ENCODE measurements around the gene PCSK5. TPM values are rescaled to one million over a fixed set of nuclear protein-coding genes. Genes with fewer than 3 reads are reported as not detected.

PCSK5 gene
- total and polyA plus RNA-seq, 2 donors (not counting 3 experiments of a cell fraction or from before 2014, with no cell fraction given) = 2.6 to 4.8 TPM

DNA sequence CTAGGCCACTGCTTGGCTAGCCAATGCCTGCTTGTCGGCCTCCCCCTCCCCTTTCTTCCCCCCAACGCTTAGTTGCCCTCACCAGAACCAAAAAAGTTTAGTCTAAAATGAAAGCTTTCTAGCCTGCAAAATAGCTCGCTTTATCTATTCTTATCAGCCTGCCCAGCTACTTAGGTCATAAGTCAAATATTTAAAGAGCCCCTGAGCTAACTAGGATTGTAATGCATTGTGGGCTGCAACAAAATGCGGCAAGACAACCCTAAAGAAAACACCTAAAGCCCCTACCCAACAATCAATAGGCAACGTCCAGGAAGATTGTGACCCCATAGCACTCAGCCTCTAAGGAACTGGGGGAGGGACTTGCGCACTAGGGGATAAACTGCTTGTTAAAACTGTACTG lies 38.6 kb upstream of the PCSK5 start:
- CTCF ChIA-PET = interaction anchor here (0.8 kb wide), 1 partner anchor 15 kb away, joined by 4 read pairs; no protein-coding TSS in a partner anchor
- no peak for TF ChIP-seq MYC (IDR thresholded peaks at IDR 0.05; ENCODE audit: low read depth, low read length)
- TF ChIP-seq EZH2 (IDR thresholded peaks at IDR 0.05; ENCODE audit: borderline replicate concordance, low read depth, low read length, severe bottlenecking) = no peak
- no peak for TF ChIP-seq MAX (IDR thresholded peaks at IDR 0.05; ENCODE audit: insufficient read depth, insufficient read length)
- no peak for TF ChIP-seq POLR2A (IDR thresholded peaks at IDR 0.05; ENCODE audit: low read depth, low read length)
- no peak for FAIRE-seq
- no peaks in the 10 kb centered on the region for H3K9me1 ChIP-seq (replicated peaks; ENCODE audit: control insufficient read depth, extremely low read depth, insufficient read depth, low read length)
- dilution Hi-C loops (cut with MboI; ENCODE audit: extremely low pct_ligation_motif_present, low sequenced_read_pairs) = no loop called here
- BruUV-seq (replicated peaks) = no TSS peak
- no peak overlapping the region for H3K4me3 ChIP-seq (replicated peaks in 1 of 3; ENCODE audit: insufficient read depth in 1 of 3, low read depth in 1 of 3, low read length in 3 of 3)
- H3K27ac ChIP-seq (ENCODE audit: insufficient read depth, low read depth, low read length) = no peak overlapping the region
- POLR2A ChIA-PET = no interaction called here
- intact Hi-C loops (cut with micrococcal nuclease) = no loop called here
- no peaks in the 10 kb centered on the region for H3K36me3 ChIP-seq (ENCODE audit: control insufficient read depth in 2 of 2, extremely low read depth in 1 of 2, insufficient read depth in 2 of 2, low read length in 2 of 2)
- no peak overlapping the region for H3K9ac ChIP-seq (replicated peaks; ENCODE audit: extremely low read depth, insufficient read depth, low read length)
- H3K9me3 ChIP-seq (replicated peaks; ENCODE audit: control insufficient read depth, insufficient read depth, low read length) = no peaks in the 10 kb centered on the region
- no peak overlapping the region for H2AFZ ChIP-seq (ENCODE audit: low read depth, low read length)
- H3K79me2 ChIP-seq (ENCODE audit: control insufficient read depth, insufficient read depth, low read length) = no peaks in the 10 kb centered on the region
- no peak for DNase-seq (ENCODE audit: low read depth, low spot score)
- no peak overlapping the region for H3K4me2 ChIP-seq (ENCODE audit: insufficient read depth, low read length)
- H3K4me1 ChIP-seq (ENCODE audit: control insufficient read depth, extremely low read depth, insufficient read depth, low read length) = no peaks in the 10 kb centered on the region
- H3K27me3 ChIP-seq (ENCODE audit: control insufficient read depth in 2 of 2, insufficient read depth in 2 of 2, low read length in 2 of 2) = no peaks in the 10 kb centered on the region
- no peaks in the 10 kb centered on the region for H4K20me1 ChIP-seq (replicated peaks; ENCODE audit: control insufficient read depth, extremely low read depth, insufficient read depth, low read length)

DNA sequence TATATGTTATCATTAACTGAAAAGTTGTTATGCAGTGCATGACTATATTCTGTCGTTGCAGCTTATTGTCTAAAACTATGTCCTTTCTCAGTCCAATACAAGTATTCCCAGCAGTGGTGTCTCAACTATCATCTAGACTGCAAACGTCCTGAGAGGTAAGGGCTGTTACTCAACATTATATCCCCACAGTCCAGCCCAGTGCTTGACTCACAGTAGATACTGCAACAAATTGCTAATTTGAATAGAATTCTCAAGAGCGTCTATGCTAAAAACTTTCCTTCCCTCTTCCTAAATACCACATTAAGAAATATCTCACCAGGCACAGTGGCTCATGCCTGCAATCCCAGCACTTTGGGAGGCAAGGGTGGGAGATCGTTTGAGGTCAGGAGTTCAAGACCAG lies 37.7 kb upstream of the PCSK5 start:
- H3K4me2 ChIP-seq (ENCODE audit: insufficient read depth, low read length) = no peak overlapping the region
- BruUV-seq (replicated peaks) = no TSS peak
- H3K9ac ChIP-seq (replicated peaks; ENCODE audit: extremely low read depth, insufficient read depth, low read length) = no peak overlapping the region
- no peak for TF ChIP-seq EZH2 (IDR thresholded peaks at IDR 0.05; ENCODE audit: borderline replicate concordance, low read depth, low read length, severe bottlenecking)
- no peak for FAIRE-seq
- intact Hi-C loops (cut with micrococcal nuclease) (no loop called here), dilution Hi-C loops (cut with MboI; ENCODE audit: extremely low pct_ligation_motif_present, low sequenced_read_pairs) (no loop called here)
- ChIA-PET POLR2A (no interaction called here), CTCF (interaction anchor here (0.8 kb wide), 1 partner anchor 14 kb away, joined by 4 read pairs; no protein-coding TSS in a partner anchor)
- H3K36me3 ChIP-seq (ENCODE audit: control insufficient read depth in 2 of 2, extremely low read depth in 1 of 2, insufficient read depth in 2 of 2, low read length in 2 of 2) = no peaks in the 10 kb centered on the region
- no peaks in the 10 kb centered on the region for H4K20me1 ChIP-seq (replicated peaks; ENCODE audit: control insufficient read depth, extremely low read depth, insufficient read depth, low read length)
- no peaks in the 10 kb centered on the region for H3K9me3 ChIP-seq (replicated peaks; ENCODE audit: control insufficient read depth, insufficient read depth, low read length)
- no peak for DNase-seq (ENCODE audit: low read depth, low spot score)
- H2AFZ ChIP-seq (ENCODE audit: low read depth, low read length) = no peak overlapping the region
- no peaks in the 10 kb centered on the region for H3K79me2 ChIP-seq (ENCODE audit: control insufficient read depth, insufficient read depth, low read length)
- no peaks in the 10 kb centered on the region for H3K9me1 ChIP-seq (replicated peaks; ENCODE audit: control insufficient read depth, extremely low read depth, insufficient read depth, low read length)
- H3K27ac ChIP-seq (ENCODE audit: insufficient read depth, low read depth, low read length) = no peak overlapping the region
- no peak overlapping the region for H3K4me3 ChIP-seq (replicated peaks in 1 of 3; ENCODE audit: insufficient read depth in 1 of 3, low read depth in 1 of 3, low read length in 3 of 3)
- H3K27me3 ChIP-seq (ENCODE audit: control insufficient read depth in 2 of 2, insufficient read depth in 2 of 2, low read length in 2 of 2) = no peaks in the 10 kb centered on the region
- H3K4me1 ChIP-seq (ENCODE audit: control insufficient read depth, extremely low read depth, insufficient read depth, low read length) = no peaks in the 10 kb centered on the region
